ENCODE results near the gene GDF15.

The GDF15 gene

DNA sequence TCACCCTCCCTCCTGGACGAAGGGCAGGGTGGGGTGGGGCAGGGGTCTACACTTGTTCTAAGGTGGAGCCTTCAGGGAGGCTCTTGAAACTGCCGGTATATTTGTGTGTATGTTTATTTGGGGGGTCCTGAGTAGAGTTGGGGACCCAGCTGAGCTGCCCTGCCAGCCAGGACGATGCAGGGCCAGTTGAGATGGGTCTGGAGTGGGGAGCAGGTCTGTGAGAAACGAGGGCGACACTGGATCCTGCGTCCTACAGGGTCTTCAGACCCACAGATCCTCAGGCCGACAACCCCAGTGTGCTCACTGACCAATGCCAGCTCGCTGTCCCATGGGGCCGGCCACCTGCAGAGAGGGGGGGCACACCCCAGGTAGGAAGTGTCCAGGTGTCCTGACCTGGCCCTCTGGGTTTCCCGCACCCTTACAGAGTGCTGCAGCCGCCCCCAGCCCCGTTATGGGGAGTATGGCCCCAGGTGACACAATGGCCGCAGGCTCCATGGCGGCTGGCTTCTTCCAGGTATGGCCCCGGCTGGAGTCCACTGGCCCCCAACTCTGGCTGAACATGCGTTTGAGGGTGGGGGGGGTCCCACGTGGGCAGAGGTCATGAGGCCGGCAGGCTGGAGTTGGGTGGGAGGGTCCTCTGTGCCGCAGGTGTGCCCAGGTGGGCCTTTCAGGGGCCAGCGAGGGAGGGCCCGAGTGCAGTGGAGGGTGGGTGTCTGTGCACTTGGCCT lies 44.6 kb downstream of the GDF15 start:
- Histone ChIP-seq H3K9ac (ENCODE audit: low read length) (no peak overlapping the region), H3K18ac (ENCODE audit: low read depth in 1 of 2, low read length in 2 of 2) (peak overlapping the region in 1 of 2 experiments; percentile 95), H3K4me3 (ENCODE audit: insufficient read depth in 1 of 2, low read depth in 1 of 2, low read length in 2 of 2) (peak overlapping the region in 1 of 2 experiments; percentile 7), H3K9me3 (ENCODE audit: control insufficient read depth, low read length) (no peaks in the 10 kb centered on the region), H3K4me2 (ENCODE audit: low read length, poor library complexity, severe bottlenecking) (no peak overlapping the region), H3K23ac (ENCODE audit: low read length in 2 of 2) (peak overlapping the region in 1 of 2 experiments; percentile 42), H2AFZ (ENCODE audit: low read depth, low read length) (no peak overlapping the region), H4K8ac (ENCODE audit: low read length) (peak overlapping the region; percentile 14), H2BK15ac (ENCODE audit: low read depth, poor library complexity, severe bottlenecking) (peak overlapping the region; percentile 82), H3K27ac (ENCODE audit: low read length, poor library complexity, severe bottlenecking) (no peak overlapping the region), H2BK5ac (ENCODE audit: low read depth, low read length, poor library complexity, severe bottlenecking) (no peak overlapping the region), H3K4ac (ENCODE audit: low read depth in 1 of 2, low read length in 2 of 2) (no peak overlapping the region), H4K91ac (ENCODE audit: low read length) (peak overlapping the region; percentile 57), H3K36me3 (ENCODE audit: control insufficient read depth in 1 of 2, insufficient read depth in 2 of 2, low read depth in 1 of 2, low read length in 2 of 2) (peaks cover 10 to 59% of the 10 kb centered on the region in 2 experiments), H3K27me3 (ENCODE audit: control insufficient read depth in 1 of 2, insufficient read depth in 1 of 2, low read length in 2 of 2) (no peaks in the 10 kb centered on the region), H2BK12ac (ENCODE audit: low read length in 2 of 2) (peak overlapping the region; percentile 57 to 67), H2BK120ac (ENCODE audit: low read depth, low read length) (peak overlapping the region; percentile 39), H3K4me1 (ENCODE audit: control insufficient read depth, insufficient read depth, low read depth, low read length) (peaks cover 85% of the 10 kb centered on the region), H3K79me1 (replicated peaks; ENCODE audit: low read length, poor library complexity, severe bottlenecking) (peaks cover 19% of the 10 kb centered on the region), H2AK5ac (ENCODE audit: low read length, severe bottlenecking) (no peak overlapping the region), H3K14ac (ENCODE audit: low read length in 2 of 2) (peak overlapping the region in 1 of 2 experiments; percentile 35)
- 90% methylated on average over 21 of the region's 21 CpGs for WGBS
- DNase-seq: no peak

DNA sequence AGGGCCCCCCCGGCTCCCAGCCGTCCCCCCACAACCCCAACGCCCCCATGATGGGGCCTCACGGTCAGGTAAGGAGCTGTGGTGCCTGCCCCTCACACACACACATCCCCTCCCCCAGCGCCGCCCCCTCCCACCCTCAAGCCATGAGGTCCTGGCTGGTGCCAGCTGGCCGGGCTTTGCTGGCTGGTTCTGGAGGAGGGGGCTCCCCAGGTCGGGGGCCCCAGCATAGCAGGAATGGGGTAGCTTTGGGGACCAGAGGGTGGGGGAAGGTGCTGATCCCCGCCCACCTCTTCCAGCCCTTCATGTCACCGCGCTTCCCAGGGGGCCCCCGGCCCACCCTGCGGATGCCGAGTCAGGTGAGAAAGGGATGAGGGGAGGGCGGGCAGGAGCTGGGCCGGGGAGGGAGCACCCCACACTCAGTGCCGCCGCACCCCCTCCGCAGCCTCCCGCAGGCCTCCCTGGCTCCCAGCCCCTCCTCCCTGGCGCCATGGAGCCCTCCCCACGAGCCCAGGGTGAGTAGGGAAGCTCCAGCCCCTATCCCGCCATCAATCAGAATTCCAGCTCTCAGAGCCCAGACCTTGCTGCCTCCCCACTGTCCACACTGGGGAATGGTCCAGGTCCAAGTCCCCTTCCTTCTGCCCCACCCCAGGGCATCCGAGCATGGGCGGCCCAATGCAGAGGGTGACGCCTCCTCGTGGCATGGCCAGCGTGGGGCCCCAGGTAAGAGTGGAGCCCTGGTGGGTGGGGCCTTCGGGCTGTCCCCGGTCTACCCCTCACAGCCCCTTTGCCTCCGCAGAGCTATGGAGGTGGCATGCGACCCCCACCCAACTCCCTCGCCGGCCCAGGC lies 45.6 kb downstream of the GDF15 start:
- peak overlapping the region; percentile 81 for H4K91ac ChIP-seq (ENCODE audit: low read length)
- H3K14ac ChIP-seq (ENCODE audit: low read length in 2 of 2): no peak overlapping the region
- no peaks in the 10 kb centered on the region for H3K9me3 ChIP-seq (ENCODE audit: control insufficient read depth, low read length)
- H3K4me3 ChIP-seq (ENCODE audit: insufficient read depth in 1 of 2, low read depth in 1 of 2, low read length in 2 of 2): no peak overlapping the region
- 86% methylated on average over 28 of the region's 34 CpGs for WGBS
- peak overlapping the region; percentile 45 for H2AK5ac ChIP-seq (ENCODE audit: low read length, severe bottlenecking)
- H2AFZ ChIP-seq (ENCODE audit: low read depth, low read length): no peak overlapping the region
- H2BK5ac ChIP-seq (ENCODE audit: low read depth, low read length, poor library complexity, severe bottlenecking): no peak overlapping the region
- no peak for DNase-seq
- peaks cover 16 to 68% of the 10 kb centered on the region in 2 experiments for H3K36me3 ChIP-seq (ENCODE audit: control insufficient read depth in 1 of 2, insufficient read depth in 2 of 2, low read depth in 1 of 2, low read length in 2 of 2)
- peak overlapping the region in 1 of 2 experiments; percentile 49 for H2BK12ac ChIP-seq (ENCODE audit: low read length in 2 of 2)
- peaks cover 83% of the 10 kb centered on the region for H3K4me1 ChIP-seq (ENCODE audit: control insufficient read depth, insufficient read depth, low read depth, low read length)
- H3K4ac ChIP-seq (ENCODE audit: low read depth in 1 of 2, low read length in 2 of 2): peak overlapping the region in 1 of 2 experiments; percentile 79
- H3K18ac ChIP-seq (ENCODE audit: low read depth in 1 of 2, low read length in 2 of 2): no peak overlapping the region
- no peak overlapping the region for H3K9ac ChIP-seq (ENCODE audit: low read length)
- no peak overlapping the region for H3K27ac ChIP-seq (ENCODE audit: low read length, poor library complexity, severe bottlenecking)
- no peak overlapping the region for H3K23ac ChIP-seq (ENCODE audit: low read length in 2 of 2)
- peaks cover 19% of the 10 kb centered on the region for H3K79me1 ChIP-seq (replicated peaks; ENCODE audit: low read length, poor library complexity, severe bottlenecking)
- no peak overlapping the region for H3K4me2 ChIP-seq (ENCODE audit: low read length, poor library complexity, severe bottlenecking)
- no peaks in the 10 kb centered on the region for H3K27me3 ChIP-seq (ENCODE audit: control insufficient read depth in 1 of 2, insufficient read depth in 1 of 2, low read length in 2 of 2)
- no peak overlapping the region for H2BK120ac ChIP-seq (ENCODE audit: low read depth, low read length)
- peak overlapping the region; percentile 85 for H2BK15ac ChIP-seq (ENCODE audit: low read depth, poor library complexity, severe bottlenecking)
- peak overlapping the region; percentile 30 for H4K8ac ChIP-seq (ENCODE audit: low read length)

- peak overlapping the region; percentile 75 to 85 for H3K4ac ChIP-seq (ENCODE audit: low read depth in 1 of 2, low read length in 2 of 2)
- H3K27ac ChIP-seq (ENCODE audit: low read length, poor library complexity, severe bottlenecking): no peak overlapping the region
- peak overlapping the region; percentile 57 for H2AK5ac ChIP-seq (ENCODE audit: low read length, severe bottlenecking)
- peaks cover 19% of the 10 kb centered on the region for H3K79me1 ChIP-seq (replicated peaks; ENCODE audit: low read length, poor library complexity, severe bottlenecking)
- peak overlapping the region; percentile 89 for H3K4me2 ChIP-seq (ENCODE audit: low read length, poor library complexity, severe bottlenecking)
- H3K14ac ChIP-seq (ENCODE audit: low read length in 2 of 2): peak overlapping the region in 1 of 2 experiments; percentile 85
- WGBS: 77% methylated on average over 5 of the region's 13 CpGs
- H3K23ac ChIP-seq (ENCODE audit: low read length in 2 of 2): peak overlapping the region in 1 of 2 experiments; percentile 83
- H2BK5ac ChIP-seq (ENCODE audit: low read depth, low read length, poor library complexity, severe bottlenecking): peak overlapping the region; percentile 80
- H3K4me3 ChIP-seq (ENCODE audit: insufficient read depth in 1 of 2, low read depth in 1 of 2, low read length in 2 of 2): peak overlapping the region in 1 of 2 experiments; percentile 72
- H3K9me3 ChIP-seq (ENCODE audit: control insufficient read depth, low read length): no peaks in the 10 kb centered on the region
- H2AFZ ChIP-seq (ENCODE audit: low read depth, low read length): no peak overlapping the region
- peak overlapping the region; percentile 92 to 96 for H3K18ac ChIP-seq (ENCODE audit: low read depth in 1 of 2, low read length in 2 of 2)
- peaks cover 16 to 61% of the 10 kb centered on the region in 2 experiments for H3K36me3 ChIP-seq (ENCODE audit: control insufficient read depth in 1 of 2, insufficient read depth in 2 of 2, low read depth in 1 of 2, low read length in 2 of 2)
- no peak overlapping the region for H2BK120ac ChIP-seq (ENCODE audit: low read depth, low read length)
- H2BK12ac ChIP-seq (ENCODE audit: low read length in 2 of 2): peak overlapping the region in 1 of 2 experiments; percentile 75
- peak overlapping the region; percentile 82 for H2BK15ac ChIP-seq (ENCODE audit: low read depth, poor library complexity, severe bottlenecking)
- peaks cover 80% of the 10 kb centered on the region for H3K4me1 ChIP-seq (ENCODE audit: control insufficient read depth, insufficient read depth, low read depth, low read length)
- H4K8ac ChIP-seq (ENCODE audit: low read length): peak overlapping the region; percentile 96
- H3K9ac ChIP-seq (ENCODE audit: low read length): no peak overlapping the region
- no peaks in the 10 kb centered on the region for H3K27me3 ChIP-seq (ENCODE audit: control insufficient read depth in 1 of 2, insufficient read depth in 1 of 2, low read length in 2 of 2)
- DNase-seq: peak; percentile 28
- peak overlapping the region; percentile 96 for H4K91ac ChIP-seq (ENCODE audit: low read length)
Measured at GRCh38 chr19:18432275-18433014, 46.5 kb downstream of the GDF15 start.

Data from mesenchymal stem cell (in vitro differentiated cells and primary cell).